Adipocyte (in vitro differentiated cells): ENCODE measurements around the gene DNASE1L1.

ENCODE experiments used
- DNase-seq: peaks from one replicate; pipeline ENCODE4 v3.0.0-alpha.2; 2015; ENCODE audit warnings: low read depth
- H3K27me3 ChIP-seq: replicated peaks from 2 replicates; pipeline ENCODE4 v1.7.0; 2013; ENCODE audit warnings: mild to moderate bottlenecking, low read length, moderate library complexity; ENCODE audit not compliant: control insufficient read depth, insufficient read depth
- H3K36me3 ChIP-seq: 2 replicates; pipeline ENCODE4 v1.7.0; 2013; ENCODE audit warnings: low read length, mild to moderate bottlenecking, moderate library complexity; ENCODE audit not compliant: control insufficient read depth, insufficient read depth, severe bottlenecking
- H3K4me1 ChIP-seq: 2 replicates; pipeline ENCODE4 v1.7.0; 2013; ENCODE audit warnings: mild to moderate bottlenecking, low read length, moderate library complexity; ENCODE audit not compliant: control insufficient read depth, insufficient read depth
- H3K4me3 ChIP-seq: 2 replicates; pipeline ENCODE4 v1.7.0; 2013; ENCODE audit warnings: mild to moderate bottlenecking, low read length, moderate library complexity
- H3K9ac ChIP-seq: 2 replicates; pipeline ENCODE4 v1.7.0; 2013; ENCODE audit warnings: mild to moderate bottlenecking, low read length, moderate library complexity
- H3K9me3 ChIP-seq: 2 replicates; pipeline ENCODE4 v1.7.0; 2013; ENCODE audit warnings: mild to moderate bottlenecking, low read length, moderate library complexity; ENCODE audit not compliant: control insufficient read depth

Gene DNASE1L1

DNA sequence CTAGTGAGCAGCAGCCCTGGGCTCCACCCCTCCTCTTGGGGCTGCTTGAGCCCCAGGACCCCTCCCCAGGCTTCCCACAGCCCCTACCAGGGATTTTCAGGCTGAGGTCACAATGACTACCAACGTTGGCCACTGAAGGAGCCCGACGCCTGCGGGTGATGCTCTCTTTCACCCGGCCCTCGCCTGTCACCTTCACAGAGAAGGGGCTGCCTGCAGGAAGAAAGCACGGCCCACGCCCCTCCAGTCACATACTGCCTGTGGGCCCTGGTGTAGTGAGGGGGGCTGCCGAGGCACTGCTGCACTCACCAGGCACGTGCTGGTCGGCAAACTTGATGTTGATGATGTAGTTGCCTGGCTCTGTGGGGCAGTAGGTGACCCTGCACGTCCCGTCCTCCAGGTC, 56.6 kb downstream of the DNASE1L1 start:
- H3K9me3 ChIP-seq = no peaks in the 10 kb centered on the region
- no peak for DNase-seq
- no peaks in the 10 kb centered on the region for H3K27me3 ChIP-seq
- H3K4me3 ChIP-seq = no peak overlapping the region
- H3K36me3 ChIP-seq = peaks cover 83% of the 10 kb centered on the region
- H3K4me1 ChIP-seq = no peaks in the 10 kb centered on the region
- no peak overlapping the region for H3K9ac ChIP-seq

DNA sequence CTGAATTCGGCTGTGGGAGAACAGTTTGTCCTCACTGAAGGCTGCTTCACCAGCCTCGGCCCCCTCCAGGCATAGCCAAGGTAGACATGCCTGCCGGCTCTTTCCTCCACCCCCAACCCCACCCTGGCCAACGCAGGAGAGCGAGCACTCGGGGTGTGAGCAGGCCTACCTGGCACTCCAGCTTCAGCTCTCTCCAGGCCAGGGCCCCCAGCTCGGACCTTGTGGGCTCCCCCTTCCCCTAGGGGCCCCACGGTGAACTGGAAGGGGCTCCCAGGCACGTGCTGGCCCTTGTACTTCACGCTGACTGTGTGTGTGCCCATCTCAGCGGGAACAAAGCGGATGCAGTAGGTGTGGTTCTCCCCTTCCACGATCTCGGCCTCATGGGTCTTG, 57.0 kb downstream of the DNASE1L1 start:
- H3K4me1 ChIP-seq = no peaks in the 10 kb centered on the region
- H3K9ac ChIP-seq = no peak overlapping the region
- no peak for DNase-seq
- no peaks in the 10 kb centered on the region for H3K27me3 ChIP-seq
- H3K4me3 ChIP-seq = no peak overlapping the region
- no peaks in the 10 kb centered on the region for H3K9me3 ChIP-seq
- peaks cover 78% of the 10 kb centered on the region for H3K36me3 ChIP-seq
